Measurements from ENCODE around the gene TRAPPC6A.

The TRAPPC6A gene

GRCh38 chr19:45177817-45178261 lies at the start of gene TRAPPC6A:
TRAPPC6A (minus strand) TSS chr19:45178237; CDS start chr19:45178218, 19 bp downstream.
- TF ChIP-seq CTCF (IDR thresholded peaks at IDR 0.05) = no peak

- TF ChIP-seq CTCF (IDR thresholded peaks at IDR 0.05) = no peak
Measured at GRCh38 chr19:45224645-45225044, 46.6 kb upstream of the TRAPPC6A start.

GRCh38 chr19:45223879-45224278 lies 45.8 kb upstream of the TRAPPC6A start:
- TF ChIP-seq CTCF (IDR thresholded peaks at IDR 0.05) = no peak

GRCh38 chr19:45222724-45223123 lies 44.7 kb upstream of the TRAPPC6A start:
- no peak for TF ChIP-seq CTCF (IDR thresholded peaks at IDR 0.05)

GRCh38 chr19:45218911-45219743 lies 41.1 kb upstream of the TRAPPC6A start:
- no peak for TF ChIP-seq CTCF (IDR thresholded peaks at IDR 0.05)

- TF ChIP-seq CTCF (IDR thresholded peaks at IDR 0.05) = no peak
Measured at GRCh38 chr19:45218426-45218825, 40.4 kb upstream of the TRAPPC6A start.

GRCh38 chr19:45217957-45218334 lies 39.9 kb upstream of the TRAPPC6A start:
- no peak for TF ChIP-seq CTCF (IDR thresholded peaks at IDR 0.05)
